HG02571 (cell line): ENCODE results near the gene NECTIN1.
"Not testable (repeated sequence)": the region's sequence is repeated elsewhere in the genome, so short reads cannot be mapped to it uniquely, and the experiment has no call there.

Experiments
- ATAC-seq: cut with Tn5 transposase; IDR thresholded peaks from one replicate; pipeline ENCODE4 v1.9.1; 2021; ENCODE audit warnings: mild to moderate bottlenecking, moderate library complexity; ENCODE audit not compliant: unreplicated experiment

NECTIN1 gene

DNA sequence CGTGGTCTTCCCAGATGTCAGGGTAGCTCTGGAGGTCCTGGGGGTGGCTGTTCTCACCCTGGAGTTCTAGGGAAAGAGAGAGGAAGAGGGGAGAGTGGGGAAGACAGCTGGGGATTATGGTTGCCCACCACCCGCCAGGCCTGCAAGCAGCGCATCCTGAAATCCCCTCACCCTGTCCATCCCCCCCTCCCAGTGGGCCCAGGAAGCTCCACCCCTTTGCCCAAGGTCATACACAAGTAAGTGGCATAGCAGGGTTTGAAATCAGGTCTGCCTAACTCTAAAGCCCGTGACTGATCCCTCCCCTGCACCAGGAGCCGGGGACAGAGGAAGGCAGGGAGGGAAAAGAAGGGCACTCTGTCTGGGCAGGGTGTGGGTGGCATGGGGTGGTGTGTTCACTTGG is 105.3 kb downstream of the NECTIN1 start:
- ATAC-seq = no peak

DNA sequence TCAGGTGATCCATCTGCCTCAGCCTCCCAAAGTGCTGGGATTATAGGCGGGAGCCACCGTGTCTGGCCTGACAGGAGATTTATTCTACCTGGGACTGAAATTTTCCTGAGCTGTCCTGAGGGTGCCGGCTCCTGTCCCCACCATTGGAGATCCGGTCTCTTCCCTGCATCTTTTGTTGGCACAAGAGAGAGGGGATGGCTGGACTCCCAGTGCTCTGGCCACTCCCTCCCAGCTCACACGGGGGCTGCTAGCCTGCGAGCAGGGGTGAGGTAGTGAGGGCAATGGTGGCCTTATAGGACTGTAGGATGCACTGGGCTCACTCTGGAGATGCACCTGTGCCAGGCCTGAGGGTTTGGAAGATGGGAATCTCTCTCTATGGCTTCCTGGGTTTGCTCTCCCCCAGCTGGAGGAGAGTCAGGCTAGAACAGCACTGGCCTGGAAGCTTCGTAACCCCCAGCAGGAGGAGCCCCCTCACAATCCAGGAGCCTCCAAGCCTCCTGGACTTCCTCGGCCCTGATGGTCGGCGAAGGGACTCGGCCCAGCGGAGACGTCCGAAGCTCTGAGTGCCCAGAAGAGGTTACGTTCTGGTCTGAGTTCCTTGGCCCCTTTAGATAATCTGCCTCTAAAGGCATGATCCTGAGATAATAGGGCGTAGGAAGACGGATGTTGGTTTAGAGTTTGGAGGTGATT is 106.4 kb downstream of the NECTIN1 start:
- no peak for ATAC-seq

DNA sequence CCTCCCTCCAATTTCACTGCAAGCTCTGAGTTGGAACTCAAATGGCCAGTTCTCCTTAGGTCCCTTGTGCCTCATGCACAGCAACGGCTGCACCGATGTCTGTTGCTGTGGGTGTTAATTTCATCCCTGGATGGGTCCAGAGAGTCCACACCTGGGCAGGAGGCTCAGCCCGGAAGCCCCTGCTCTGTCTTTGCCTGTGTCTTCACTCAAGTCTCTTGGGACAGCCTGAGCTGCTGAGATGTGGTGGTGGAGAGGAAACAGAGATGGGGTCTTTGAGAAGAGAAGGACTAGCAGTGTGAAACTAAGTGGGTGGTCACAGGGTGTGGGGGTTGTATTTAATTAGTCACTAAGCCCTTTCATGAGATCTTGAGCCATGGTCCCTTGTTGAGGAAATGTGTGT is 109.3 kb downstream of the NECTIN1 start:
- no peak for ATAC-seq

DNA sequence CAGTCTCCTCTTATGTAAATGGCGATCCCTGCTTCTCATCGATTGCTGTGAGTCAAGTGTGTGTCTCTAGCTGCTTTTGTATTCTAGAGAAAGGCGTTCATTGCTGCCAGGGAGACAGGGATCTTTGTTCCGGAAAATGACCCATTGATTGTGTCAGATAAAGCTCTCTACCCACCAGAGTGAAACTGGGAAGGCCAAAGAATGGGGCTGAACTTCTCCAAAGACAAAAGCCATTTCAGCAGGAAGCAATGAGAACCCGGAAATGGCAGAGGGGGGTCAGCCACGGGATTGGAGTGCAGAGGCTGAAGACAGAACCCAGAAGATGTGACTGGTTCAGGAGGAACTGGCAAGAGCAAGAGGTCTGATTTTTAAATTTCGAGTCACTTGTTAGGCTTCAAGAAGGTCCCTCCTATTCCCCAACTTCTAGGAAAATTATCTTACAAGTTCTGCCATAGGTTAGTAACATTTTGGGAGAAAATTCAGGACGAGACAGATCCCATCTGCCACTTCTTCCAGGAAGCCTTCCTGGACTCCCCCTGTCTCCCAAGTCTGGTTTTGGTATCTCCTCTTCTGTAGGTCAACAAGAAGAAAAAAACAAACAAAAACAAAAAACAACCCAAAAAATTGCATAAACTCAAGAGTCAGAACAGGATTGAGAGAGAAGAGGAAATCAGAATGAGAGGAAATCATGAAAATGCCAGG is 110.6 kb downstream of the NECTIN1 start:
- no peak for ATAC-seq

DNA sequence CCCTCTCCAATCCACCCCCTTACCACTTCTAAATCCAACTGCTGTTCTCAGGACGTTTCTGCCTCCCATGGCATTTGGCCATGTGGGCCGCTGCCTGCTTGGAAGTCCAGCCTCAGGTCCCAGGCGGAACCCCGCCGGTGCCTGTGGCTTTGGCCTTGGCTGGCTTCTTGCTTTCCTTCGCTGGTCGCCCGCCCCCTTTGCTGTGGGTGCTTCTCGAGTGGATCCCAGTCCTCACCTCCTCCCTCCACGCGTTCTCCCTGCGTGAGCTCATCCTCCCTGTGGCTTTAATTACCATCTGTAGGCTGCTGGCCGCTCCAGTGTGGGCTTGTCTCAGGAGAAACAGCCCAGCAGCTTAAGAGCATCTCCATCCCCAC is 111.7 kb downstream of the NECTIN1 start:
- no peak for ATAC-seq

DNA sequence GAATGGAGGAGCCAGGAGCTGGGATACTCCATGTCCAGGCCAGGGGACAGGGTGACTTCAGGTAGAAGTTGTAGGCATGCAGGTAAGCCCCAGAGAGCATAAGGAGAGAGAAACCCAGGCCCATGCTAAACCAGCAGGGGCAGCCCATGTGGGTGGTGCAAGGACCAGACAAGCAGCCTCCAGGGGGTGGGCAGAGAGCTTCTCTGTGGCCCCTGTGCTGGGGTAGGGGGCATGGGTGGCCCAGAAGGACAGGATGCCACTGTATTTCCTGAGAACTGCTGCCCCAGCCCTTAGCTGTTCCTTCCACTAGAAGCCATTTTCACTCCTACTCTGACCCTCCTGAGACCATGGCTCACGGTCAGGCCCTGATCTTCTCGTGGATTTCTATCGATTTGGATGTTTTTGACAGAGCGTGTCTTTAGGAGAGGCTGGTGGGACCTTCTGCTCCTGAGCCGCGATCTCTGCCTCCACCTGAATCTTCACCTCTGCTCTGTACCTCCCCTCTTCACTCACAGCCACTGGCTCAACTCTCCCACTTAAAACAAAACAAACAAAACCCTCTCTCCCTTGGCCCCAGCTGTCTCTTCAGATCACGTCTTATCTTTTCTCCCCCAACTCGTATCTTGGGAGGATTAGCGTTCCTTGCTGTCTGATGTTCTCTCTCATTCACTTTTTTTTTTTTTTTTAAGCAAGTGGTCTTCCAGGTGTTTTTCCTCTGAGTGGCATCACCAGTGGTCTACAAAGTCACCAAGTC is 112.2 kb downstream of the NECTIN1 start:
- ATAC-seq = no peak

DNA sequence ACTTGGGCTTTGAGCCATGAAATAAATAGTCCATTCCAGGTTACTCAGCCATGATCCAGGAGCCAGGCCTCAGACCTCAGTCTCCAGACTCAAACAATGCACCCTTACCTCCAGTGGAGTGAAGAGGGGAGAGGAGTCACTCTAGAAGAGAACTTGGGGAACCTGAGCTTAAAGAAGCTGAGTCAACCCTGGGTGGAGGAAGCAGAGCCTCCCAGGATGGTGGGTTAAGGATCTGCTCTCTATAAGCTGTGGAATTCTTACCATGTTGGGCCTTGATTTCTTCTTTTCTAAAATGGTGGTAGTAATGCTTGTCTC is 113.2 kb downstream of the NECTIN1 start:
- no peak for ATAC-seq

DNA sequence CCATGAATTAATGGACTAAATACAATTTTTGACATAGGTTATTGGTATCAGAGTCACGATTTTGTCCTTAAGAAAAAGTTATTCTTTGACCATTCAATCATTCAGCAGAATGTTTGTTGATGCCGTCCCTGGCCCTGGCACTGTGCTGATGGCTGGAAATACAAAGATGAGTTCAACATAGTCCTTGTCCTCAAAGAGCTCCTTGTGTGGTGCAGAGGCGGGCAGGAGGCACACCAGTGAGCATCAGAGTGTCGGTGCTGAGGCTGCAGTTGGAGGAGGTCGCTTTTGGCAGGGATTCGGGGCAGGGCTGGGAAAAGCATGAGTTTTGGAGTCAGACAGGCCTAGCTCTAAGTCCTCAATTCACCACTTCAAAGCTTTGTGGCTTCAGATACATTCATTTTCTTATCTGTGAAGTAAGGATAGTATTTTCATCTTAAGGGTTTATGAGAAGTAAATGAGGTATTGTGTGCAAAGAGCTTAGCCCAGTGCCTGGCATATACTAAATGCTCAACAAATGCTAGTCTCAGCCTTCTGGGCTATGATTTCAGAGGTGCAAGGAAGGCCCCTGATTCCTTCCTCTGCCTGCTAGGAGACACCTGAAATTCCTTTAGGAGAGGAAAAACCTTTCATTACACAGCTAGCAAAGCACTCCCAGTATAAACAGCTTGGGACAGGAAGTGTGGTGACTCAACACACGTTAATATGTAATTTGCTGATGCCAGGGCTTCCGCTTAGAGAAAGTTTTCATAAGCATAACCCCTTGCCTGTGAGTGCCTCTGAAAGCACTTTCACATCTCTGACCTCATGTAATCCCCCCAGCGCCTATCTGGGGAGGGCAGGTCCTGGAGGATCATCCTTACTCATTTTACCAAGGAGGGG is 113.8 kb downstream of the NECTIN1 start:
- no peak for ATAC-seq

DNA sequence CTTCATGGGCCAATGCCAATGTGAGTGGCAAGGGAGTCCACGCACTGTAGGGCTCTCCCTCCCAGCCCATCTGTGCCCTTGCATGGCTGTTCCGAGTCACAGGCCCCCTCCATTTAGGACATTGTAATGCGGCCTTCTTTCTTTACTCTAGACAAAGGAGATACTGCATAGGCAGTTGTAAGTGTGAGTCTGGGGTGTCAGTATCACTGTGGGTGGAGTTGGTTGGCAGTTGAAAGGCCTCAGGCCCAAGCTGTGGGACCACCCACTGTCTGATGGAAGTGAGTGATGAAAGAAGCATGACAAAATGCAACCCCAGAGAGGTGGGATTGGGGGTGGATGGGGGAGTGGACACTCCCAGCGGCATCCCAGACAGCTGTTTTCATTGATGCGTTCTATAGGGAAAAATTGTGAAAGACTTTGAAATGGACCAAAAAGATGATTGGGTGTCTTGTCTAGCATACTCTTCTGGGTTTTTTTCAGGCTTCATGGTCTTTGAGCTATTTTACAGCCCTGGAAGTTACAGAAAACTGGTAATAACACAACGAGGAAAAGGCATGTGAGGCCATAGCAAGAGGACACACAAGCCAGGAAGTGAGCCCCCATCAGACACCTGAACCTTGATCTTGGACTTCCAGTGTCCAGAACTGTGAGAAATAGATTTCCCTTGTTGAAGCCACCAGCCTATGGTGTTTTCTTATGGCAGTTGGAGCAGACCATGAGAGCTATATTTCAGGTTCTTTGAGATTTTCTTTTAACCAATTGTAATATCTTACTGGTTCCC is 114.6 kb downstream of the NECTIN1 start:
- ATAC-seq = no peak

DNA sequence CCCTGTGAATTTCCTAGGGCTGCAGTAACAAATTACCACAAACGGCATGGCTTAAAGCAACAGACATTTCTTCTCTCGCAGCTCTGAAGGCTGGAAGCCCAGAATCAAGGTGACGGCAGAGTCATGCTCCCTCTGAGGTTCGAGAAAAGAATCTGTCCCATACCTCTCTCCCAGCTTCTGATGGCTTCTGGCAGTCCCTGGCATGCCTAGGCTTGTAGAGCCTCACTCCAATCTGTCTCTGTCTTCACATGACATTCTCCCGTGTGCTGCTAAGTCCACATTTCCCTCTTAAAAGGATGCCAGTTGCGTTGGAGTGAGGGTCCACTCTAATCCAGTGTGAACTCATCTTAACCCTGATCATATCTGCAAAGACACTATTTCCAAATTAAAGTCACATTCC is 116.2 kb downstream of the NECTIN1 start:
- no peak for ATAC-seq

DNA sequence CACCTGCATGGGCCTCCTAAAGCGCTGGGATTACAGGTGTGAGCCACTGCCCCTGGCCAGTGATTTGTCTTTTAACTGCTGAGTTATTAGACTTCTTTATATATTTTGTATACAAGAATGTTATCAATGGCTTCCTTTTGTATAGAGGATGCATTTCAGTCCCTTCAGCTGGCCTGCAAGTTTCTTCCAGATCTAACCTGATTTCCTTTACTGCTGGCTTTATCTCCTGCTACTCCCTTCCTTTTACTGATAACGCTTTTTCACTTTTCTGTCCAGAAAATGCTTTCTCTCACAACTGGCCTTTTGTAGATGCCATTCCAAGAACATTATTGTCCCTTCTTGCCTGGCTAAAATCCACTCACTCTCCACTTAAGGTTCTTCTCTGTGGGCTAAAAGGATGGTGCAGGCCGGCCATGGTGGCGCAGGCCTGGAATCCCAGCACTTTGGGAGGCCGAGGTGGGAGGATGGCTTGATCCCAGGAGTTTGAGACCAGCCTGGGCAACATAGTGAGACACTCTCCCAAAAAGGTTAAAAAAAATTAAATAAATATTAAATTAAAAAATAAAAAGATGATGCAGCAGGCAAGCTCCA is 118.1 kb downstream of the NECTIN1 start:
- no peak for ATAC-seq

DNA sequence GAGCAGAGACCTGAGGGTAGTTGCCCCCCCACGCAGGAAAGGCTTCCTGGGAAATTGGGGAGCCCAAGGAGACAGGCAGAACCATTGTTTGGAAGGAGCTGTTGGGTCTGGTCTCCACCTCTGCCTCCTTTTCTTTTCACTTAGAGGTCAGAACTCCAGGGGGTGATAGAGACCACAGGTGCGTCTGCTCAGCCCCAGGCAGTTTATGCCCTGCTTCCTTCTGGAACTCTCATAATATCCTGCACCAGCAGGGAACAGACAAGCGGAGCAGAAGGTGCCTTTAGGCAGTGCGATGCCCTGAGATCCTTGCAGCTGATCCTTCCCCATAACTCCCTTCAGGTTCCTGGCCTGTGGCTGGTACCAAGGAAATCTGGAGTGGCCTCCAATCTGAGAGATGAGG is 120.2 kb downstream of the NECTIN1 start:
- ATAC-seq = no peak

DNA sequence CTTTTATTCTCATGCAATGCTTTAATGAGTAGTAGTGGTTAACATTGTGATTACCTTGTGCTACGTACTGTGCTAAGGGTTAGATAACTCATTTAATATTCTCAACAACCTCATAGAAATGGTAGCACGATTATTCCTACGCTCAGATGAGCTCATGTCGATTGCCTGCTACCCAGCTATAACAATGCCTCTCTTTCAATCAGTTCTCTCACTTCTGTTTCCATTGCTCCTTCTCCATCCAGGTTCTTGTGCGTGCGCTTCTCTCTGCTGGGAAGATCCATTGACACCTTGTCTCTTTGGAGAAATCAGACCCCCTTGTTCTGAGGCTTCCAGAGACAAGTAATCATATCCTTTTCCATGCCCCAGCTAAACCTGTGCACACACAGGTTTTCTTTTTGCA is 120.8 kb downstream of the NECTIN1 start:
- ATAC-seq = no peak

DNA sequence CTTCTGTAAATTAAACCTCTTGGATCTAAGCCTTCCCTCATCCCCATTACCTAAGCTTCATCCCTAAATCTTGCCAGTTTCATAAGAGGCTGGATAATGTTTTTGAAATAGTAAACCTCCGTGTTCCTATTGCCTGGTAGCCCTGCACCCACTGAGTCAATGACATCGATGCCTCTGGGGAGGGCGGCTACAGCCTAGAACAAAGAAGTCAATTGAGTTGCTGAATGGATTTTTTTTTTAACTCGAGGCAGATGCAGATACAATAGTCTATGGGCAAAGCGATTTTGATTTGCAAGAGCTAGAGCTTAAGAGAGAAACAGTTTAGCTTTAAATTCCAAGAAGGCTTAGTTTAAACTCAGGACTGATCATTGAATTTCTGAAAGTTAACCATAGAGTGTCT is 121.3 kb downstream of the NECTIN1 start:
- no peak for ATAC-seq

DNA sequence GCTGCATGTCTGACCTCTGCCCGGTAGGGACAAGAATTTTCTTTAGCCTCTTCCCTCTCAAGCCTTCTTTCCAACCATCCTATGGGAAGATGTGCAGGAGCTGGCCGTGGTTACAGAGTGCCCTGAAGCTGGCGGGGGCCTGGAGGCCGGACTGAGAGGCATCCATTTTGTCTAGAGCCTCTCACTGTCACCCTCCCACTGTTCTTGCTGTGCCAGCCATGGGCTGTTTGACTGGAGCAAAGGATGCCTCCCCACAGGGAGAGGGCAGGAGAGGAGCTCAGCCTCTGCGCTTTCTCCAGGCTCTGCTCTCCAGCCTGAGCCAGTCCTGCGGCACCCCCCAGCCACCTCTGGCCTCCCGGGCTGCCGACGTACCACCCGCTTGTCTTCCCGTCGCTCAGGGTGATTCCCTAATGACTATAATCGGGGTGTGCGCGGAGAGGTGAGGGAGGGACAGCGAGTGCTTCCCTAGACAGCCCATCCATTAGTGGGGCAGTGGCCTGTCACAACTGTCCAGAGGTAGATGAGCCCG is 123.8 kb downstream of the NECTIN1 start:
- no peak for ATAC-seq

DNA sequence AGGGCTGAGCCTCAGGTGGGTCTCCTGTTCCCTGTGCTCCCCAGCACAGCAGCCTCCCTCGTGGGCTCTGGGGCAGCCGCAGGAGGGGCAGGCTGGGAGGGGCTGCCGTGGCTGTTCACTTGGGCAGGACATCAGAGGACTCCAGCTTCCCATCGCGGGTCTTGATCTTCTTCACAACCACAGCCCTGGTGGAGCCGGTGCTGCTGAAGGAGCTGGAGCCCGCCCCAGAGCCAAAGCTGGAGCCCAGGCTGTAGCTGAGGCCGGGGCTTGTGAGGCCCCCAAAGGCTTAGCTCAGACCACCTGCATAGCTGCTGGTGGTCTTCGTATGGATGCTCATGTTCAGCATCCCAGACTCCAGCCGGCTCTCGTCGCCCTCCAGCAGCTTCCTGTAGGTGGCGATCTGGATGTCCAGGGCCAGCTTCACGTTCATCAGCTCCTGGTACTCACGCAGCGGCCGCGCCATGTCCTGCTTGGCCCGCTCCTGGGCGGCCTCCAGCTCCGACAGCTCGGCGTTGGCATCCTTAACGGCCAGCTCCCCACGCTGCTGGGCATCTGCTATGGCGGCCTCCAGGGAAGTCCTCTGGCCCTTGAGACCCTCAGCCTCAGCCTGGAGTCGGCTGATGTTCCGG is 126.1 kb downstream of the NECTIN1 start:
- no peak for ATAC-seq

DNA sequence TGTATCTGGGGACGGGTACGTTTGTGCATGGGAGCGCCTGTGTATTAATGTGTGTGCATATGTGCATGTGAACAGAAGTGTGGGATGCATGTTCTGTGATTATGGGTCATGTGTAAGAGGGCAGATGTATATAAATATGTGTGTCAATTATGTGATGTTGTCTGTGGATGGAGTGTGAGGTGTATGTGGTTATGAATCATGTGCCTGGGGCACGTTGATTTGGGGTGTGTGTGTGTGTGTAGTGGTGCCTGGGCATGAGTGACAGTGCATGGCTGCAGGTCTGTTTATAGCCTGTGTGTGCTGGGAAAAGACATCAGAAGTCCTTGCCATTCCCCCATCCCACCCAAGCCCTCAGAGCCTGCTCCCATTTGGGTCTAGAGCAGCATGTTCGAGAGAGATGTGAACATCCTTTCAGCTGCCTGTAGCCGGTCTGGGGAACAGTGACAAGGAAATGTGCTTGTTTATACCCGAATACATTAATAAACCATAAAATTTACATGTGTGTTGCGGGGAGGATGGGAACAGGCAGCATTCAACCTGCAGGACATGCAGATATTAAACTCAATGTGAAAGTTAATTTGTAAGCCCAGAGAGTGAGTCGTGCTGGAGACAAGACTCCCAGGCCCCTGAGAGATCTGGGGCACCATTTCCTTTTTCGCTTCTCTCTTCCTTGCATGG is 129.0 kb downstream of the NECTIN1 start:
- ATAC-seq = no peak

DNA sequence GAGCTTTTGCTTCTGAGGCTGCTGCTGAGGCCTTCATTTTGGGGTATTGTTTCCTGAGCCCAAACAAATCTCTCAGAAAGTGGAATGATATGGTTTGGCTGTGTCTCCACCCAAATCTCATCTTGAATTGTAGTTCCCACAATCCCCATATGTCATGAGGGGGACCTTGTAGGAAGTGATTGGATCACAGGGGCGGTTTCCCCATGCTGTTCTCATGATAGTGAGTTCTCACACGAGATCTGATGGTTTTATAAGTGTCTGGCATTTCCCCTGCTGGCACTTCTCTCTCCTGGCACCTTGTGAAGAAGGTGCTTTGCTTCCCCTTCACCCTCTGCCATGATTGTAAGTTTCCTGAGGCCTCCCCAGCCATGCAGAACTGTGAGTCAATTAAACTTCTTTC is 133.1 kb downstream of the NECTIN1 start:
- ATAC-seq = not testable (repeated sequence)
